HCT116 (cell line): ENCODE results near the gene NFATC1.

Experiments used
- POLR2A ChIP-seq: IDR thresholded peaks from 2 replicates; pipeline ENCODE4 v1.7.0; 2011; ENCODE audit warnings: borderline replicate concordance; ENCODE audit not compliant: insufficient read depth, insufficient read length; ENCODE audit errors: extremely low read depth
- TF ChIP-seq, protein P1 (sequence below), 3 experiments: fragments of 200-600 bp in 1 of 3; sonication (generic) in 1 of 3; IDR thresholded peaks in 2 of 3; conservative IDR thresholded peaks in 1 of 3; 2 replicates each; pipeline ENCODE4 v1.5.1; 2012 to 2017; ENCODE audit warnings: low read depth in 2 of 3, low read length in 2 of 3, antibody characterized with exemption in 1 of 3, borderline replicate concordance in 1 of 3, control low read depth in 1 of 3, mild to moderate bottlenecking in 1 of 3, mixed read lengths in 1 of 3, mixed run types in 1 of 3, moderate library complexity in 1 of 3; ENCODE audit not compliant: insufficient read depth in 1 of 3

DNA sequence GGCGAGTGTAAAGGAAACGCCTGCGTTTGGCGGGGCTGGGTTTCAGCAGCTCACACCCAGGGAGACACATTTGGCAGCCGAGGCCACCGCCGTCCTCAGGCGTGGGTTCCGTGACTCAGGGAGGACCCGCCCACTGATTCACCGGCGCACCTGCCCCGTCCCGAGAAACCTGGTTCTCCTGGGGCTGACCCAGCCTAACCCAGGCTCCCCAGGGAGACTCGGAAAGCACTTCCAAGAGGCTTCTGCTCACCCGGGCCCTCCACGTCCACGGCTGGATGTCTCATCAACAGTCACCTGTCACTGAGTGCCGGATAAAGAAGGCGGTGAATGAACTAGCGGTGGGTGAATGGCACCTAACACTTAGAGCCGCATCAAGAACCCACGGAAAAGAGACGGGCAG, 157.4 kb downstream of the NFATC1 start:
- TF ChIP-seq, protein P1, sequence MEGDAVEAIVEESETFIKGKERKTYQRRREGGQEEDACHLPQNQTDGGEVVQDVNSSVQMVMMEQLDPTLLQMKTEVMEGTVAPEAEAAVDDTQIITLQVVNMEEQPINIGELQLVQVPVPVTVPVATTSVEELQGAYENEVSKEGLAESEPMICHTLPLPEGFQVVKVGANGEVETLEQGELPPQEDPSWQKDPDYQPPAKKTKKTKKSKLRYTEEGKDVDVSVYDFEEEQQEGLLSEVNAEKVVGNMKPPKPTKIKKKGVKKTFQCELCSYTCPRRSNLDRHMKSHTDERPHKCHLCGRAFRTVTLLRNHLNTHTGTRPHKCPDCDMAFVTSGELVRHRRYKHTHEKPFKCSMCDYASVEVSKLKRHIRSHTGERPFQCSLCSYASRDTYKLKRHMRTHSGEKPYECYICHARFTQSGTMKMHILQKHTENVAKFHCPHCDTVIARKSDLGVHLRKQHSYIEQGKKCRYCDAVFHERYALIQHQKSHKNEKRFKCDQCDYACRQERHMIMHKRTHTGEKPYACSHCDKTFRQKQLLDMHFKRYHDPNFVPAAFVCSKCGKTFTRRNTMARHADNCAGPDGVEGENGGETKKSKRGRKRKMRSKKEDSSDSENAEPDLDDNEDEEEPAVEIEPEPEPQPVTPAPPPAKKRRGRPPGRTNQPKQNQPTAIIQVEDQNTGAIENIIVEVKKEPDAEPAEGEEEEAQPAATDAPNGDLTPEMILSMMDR (IDR thresholded peaks at IDR 0.05 in 2 of 3, conservative IDR thresholded peaks at IDR 0.05 in 1 of 3; ENCODE audit: borderline replicate concordance in 1 of 3, insufficient read depth in 1 of 3, low read depth in 2 of 3, low read length in 2 of 3): no peak
- no peak for TF ChIP-seq POLR2A
